Activated CD4-positive, alpha-beta T cell treated with anti-CD3 and anti-CD28 coated beads, Interleukin-2, Interleukin-6, amounts not matched to agents 100 ng/mL and 50 ng/mL, durations not matched to agents 16 hours and 8 hours (primary cell): ENCODE data around the gene MUC7.
"Not testable (repeated sequence)": the region's sequence is repeated elsewhere in the genome, so short reads cannot be mapped to it uniquely, and the experiment has no call there.

Source experiments
- DNase-seq: peaks from one replicate; pipeline ENCODE4 v3.0.0-alpha.2; 2020

The MUC7 gene

DNA sequence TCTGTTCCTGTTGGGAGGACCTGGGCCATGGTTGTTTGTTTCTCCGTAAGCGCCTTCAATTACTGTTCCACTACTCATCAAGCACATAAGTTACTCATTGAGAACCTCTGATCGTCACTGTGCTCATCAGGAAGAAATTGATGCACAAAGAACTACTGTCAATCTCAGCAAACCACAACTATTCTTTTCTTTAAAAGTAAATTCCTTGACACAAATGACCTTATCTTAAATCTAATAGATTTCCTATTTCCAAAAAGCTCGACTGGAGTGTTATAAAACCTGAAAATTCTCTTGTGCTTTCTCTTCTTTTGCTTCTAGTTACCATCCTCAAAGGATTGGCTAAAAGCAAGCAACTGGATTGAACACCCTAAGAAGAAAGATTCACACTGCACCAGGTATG is at the start of gene MUC7:
Gene MUC7, plus strand, starts transcription at position 301 of the 400 bp plus-strand sequence. CDS start 1,825 bp downstream, outside the sequence.
- DNase-seq: no peak

DNA sequence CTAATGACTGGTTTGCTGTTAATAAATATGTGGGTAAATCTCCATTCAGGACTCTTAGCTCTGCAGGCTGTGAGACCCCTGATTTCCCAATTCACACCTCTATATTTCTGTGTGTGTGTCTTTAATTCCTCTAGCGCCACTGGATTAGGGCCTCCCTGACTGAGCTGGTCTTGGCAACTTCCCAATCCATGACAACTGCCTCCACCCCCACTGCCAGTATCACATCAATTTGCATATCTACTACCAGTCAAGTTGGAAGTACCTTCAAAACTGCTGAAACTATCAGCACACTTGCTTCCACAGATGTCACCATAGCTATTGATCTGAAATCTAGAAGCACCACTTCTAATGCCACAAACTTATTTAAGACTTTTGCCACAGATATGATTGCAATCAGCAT is 46.7 kb upstream of the MUC7 start:
- DNase-seq: no peak

DNA sequence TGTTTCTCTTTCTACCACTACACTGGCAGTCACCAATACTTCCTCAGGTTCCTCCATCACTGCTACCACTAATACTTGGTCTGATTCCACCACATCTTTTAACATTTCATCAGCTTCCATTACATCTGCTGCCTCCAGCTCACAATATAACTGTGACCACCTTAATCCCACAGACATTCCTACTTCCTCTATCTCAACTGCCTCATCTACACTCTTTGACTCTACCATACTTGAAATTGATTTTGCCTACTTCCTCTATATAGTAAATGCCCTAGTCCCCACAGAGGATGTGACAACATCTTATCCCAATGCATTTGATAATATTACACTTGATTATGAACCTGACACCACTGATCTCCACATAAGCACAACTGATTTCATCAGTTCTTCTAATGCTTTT is 45.2 kb upstream of the MUC7 start:
- DNase-seq: no peak

DNA sequence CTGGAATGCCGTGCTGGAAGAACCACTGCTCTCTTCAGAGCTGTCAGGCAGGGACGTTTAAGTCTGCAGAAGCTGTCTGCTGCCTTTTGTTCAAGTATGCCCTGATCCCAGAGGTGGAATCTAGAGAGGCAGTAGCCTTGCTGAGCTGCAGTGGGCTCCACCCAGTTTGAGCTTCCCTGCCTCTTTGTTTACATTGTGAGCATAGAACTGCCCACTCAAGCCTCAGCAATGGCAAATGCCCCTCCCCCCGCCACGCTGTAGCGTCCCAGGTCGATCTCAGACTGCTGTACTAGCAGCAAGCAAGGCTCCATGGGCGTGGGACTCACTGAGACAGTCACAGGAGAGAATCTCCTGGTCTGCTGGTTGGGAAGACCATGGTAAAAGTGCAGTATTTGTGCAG is 34.8 kb upstream of the MUC7 start:
- DNase-seq: no peak

DNA sequence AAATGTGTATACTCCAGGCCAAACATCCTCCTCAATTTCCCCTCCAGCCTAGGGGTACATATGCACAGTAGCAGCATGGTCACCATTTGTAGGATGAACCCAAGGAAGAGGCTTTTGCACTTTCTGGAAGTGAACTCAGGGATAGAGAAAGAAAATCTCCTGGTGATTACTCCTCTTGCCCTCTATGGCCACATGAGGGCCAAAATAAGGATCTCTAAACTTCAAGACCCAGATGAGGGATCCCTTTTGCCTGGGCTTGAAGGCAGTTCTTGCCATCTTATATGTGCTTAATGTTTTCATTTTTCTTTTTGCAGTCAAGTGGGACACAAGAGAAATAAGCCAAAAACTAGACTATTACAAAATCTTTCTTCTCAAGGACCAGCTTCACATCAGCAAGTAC is 29.5 kb upstream of the MUC7 start:
- DNase-seq: no peak

DNA sequence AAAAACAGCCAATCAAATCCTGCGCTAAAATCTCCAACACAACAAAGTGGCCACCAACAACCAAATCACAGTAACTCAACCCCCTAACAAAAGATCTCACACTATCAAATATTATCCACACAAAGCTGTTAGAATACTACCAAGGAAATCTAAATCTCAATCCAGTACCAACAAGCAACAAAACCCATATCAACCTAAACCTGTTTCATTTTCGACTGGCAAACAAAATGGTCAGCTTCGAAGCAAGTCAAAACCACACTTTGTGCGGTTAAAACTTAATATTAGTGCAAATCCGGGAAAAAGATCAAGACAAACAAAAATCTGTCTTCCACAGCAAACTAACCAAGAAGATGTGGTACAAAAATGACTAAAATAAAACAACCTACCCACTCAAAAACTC is 28.7 kb upstream of the MUC7 start:
- no peak for DNase-seq

DNA sequence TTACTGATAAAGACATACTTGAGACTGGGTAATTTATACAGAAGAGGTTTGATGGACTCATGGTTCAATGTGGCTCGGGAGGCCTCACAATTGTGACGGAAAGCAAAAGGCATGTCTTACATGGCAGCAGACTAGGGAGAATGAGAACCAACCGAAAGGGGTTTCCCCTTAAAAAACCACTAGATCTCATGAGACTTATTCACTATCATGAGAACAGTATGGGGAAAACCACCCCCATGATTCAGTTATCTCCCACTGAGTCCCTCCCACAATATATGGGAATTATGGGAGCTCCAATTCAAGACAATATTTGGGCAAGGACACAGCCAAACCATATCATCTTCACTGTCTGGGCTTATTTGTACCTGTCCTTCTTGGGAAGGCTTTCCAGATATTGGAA is 22.8 kb upstream of the MUC7 start:
- DNase-seq: no peak

DNA sequence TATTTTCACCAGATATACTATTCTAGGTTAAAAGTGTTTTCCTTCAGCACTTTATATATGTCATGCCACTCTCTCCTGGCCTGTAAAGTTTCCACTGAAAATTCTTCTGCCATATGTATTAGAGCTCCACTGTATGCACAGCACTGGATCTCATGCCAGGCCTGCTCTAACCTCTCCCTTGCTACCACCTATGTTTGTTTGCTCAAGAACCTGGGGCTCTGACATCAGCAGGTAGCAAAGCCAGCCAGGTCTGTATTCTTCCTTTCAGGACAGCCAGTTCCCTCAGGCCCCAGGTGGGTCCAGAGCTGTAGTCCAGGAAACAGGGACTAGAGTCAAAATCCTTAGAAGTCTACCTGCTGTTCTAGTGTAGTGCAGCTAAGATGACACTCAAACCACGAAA is 19.1 kb upstream of the MUC7 start:
- no peak for DNase-seq

DNA sequence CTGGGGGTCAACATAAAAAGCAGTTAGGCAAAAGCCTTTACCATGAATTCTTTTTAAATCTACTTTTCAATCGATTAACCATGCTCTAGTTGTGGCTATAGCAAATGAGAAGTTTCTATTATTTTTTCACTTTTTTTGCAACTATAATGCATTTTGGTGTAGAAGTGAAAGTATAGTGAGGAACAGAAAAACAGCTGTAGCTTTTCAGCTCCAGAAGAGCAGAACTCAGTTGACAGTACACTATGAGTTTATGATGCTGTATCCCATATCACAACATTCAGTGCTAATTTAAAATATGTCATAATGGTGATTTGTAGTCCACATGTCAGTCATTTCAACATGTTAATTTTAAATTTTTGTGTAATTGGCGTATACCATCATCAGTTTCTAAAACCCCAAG is 8.7 kb upstream of the MUC7 start:
- no peak for DNase-seq

DNA sequence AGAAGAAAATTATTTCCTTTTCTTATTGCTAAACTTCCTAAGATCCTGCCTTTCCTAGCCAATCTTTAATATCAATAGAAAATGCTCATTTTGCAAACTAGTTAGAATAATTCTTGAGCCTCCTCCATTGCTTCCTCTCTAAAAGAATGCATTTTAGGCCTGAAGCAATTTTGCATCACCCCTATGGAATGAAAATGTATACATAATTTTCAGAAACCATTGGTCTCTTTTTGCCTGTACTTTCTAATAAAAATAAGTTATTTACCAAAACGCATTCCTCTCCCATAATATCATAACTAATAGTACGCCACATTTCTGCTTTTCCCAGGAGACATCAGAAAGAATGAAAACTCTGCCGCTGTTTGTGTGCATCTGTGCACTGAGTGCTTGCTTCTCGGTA is 1.7 kb downstream of the MUC7 start:
- no peak for DNase-seq

DNA sequence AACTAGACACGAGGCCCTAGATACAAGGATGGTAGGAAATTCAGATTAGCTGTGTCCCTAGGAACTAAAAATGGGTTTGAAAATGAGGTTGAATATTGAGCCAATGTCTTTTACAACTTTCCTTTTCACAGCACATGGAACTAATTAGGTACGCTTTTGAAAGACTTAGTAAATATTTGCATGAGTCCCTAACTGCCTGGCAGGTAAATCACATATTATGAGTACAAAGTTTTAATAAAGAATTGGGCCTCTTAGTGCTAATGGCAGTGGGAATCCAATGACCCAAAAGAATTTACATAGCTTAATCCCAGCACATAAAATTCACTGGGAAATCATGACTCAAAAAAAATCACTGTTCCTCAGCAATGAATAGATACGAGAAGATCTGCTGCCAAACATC is 16.8 kb downstream of the MUC7 start:
- no peak for DNase-seq

DNA sequence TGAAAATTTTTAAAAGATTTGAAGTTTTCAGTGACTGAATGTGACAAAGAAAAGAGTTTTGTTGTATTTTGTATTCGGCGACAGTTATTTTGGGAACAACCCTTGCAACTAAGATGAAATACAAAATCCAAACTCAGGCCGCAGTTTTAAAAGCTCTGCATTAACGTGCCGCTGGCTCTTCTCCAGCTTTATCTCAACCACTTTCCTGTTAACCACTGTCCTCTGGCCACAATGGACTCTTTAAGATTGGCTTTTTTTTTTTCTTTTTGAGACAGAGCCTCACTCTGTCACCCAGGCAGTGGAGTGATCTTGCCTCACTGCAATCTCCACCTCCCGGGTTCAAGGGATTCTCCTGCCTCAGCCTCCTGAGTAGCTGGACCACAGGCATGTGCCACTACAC is 24.2 kb downstream of the MUC7 start:
- no peak for DNase-seq

DNA sequence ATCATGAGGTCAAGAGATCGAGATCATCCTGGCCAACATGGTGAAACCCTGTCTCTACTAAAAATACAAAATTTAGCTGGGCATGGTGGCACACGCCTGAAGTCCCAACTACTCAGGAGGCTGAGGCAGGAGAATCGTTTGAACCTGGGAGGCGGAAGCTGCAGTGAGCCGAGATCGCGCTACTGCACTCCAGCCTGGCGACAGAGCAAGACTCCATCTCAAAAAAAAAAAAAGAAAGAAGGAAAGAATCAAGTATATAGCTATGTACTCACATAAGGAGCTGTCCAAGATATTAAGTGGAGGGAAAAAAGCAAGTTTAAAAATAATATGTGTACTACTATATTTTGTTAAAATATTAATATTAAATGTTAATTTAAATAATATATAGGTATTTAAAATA is 29.8 kb downstream of the MUC7 start:
- DNase-seq: not testable (repeated sequence)

DNA sequence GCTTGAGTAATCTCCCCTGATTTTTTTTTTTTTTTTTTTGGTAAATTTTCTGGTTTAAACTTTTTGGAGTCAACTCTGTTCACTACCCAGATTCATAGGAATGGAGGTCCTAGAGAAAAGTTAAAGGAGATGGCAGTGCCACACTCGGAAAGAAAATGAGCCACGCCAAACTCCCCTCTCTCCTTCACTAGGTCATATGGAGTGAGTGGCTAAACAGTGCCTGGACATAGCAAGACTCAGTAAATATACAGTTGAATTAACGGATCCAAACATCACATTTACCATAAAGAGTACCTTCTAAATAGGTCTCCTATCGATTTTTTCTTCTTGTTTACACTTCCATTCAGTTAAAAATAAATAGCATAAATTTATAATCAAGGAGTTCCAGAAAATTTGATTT is 32.7 kb downstream of the MUC7 start:
- no peak for DNase-seq

DNA sequence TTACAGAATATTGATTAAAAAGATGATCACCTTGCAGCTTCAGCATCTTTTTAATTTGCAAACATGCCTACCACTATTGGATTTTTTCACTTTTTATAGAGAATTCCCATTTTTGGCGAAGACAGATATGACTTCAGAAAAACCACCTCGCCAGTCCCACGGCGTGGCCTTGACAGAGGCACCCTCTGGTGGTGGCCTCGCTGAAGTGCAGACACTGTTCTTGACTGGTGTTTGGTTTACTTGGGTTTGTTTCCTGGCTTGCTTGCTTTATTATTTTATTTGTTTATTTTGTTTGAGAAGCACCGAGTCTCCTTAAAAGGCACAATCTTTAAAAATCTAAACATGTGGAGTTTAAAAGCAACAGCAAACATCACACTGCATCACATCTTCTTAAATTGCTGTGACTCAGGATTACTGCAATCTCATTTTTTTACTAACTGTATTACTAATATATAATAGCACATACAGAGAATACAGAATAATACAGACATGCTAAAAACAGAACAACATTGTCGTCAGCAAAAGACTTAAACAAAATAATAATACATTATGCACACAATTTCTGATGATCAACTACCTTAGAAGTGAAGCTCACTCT is 33.3 kb downstream of the MUC7 start:
- DNase-seq: peak; percentile 66

DNA sequence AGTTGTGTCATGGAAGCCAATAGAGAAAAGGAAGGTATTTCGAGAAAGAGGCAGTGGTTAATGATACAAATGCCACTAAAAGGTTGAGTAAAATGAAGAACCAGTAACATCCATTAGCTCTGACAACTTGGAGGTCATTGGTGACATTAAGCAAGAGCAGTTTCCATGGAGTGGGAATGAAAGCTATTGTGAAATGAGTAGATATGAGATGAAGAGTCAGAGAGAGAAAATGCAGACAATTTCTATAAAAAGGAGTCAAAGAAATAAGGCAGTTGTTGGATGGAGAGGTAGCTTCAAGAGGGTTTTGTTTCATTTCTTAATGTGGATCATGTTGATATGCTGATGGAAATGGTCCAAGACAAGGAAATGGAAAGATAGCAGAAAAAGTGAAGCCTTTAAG is 36.8 kb downstream of the MUC7 start:
- no peak for DNase-seq

DNA sequence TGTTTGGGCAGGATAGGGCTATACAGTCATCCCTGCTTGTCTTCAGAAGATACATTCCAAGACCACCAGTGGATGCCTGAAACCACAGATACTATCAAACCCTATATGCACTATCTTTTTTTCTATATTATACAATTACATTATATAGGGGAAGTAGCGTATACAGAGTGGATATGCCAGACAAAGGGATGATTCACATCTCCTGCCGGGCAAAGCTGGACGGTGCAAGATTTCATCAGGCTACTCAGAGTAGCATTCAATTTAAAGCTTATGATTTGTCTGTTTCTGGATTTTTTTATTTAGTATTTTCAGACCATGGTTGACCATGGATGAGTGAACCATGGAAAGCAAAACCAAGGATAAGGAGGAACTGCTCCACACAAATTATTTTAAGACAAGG is 39.4 kb downstream of the MUC7 start:
- no peak for DNase-seq

DNA sequence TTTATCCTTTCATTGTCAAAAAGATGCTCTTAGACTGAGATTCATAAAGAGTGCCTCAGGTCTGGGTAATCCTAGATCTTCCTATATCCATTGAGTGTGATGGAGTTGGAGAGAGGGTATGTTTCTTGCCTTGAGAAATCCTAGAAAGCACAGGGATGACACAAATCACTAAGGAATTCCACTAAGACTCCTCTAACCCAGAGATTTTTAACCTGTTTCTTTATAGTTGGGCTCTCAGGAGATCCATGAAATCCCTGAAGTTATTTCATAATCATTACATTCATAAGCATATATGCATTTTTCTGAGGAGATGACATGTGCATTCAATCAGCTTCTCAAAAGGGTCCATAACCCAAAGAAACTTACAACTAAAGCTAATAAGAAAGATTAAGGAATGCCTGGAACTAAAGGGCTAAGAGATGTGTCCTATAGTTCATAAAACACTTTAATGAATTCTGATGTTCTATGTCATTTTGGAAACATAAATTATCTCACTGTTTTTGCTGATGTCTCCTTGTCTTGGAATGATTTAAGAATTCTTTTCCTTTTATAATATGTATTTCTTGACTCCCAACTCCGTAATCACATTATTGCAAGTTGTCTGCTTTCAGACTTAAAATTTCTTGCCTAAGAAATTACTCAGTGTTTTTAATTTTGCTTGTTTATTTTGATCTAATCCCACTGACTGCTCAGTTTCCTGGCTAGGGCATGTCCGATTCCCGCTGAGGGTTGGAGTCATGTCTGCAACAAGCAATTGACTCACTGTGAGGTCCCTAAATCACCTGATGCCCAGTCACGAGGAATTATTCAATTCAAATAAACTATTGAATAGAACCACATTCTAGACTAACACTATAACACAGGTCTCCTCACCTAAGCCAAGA is 43.6 kb downstream of the MUC7 start:
- DNase-seq: no peak

DNA sequence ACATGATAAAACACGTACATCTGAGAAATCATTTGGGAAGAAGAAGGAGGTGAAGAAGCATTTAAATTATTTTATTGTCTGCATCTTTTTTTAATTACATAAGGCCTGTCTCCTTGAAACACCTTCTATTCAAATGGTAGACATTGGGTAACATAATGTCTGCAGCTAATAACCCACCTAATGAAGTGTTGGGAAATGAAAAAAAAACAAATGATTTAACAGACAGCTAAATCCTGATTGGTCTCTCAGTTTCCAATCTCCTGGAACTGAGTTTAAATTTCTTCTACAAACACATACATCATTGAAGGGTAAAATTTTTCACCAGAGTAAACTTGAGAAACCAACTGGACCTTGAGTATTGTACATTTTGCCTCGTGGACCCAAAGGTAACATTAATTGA is 46.3 kb downstream of the MUC7 start, which contains the start of gene AMTN:
Gene AMTN, plus strand, starts transcription at position 301 of the 400 bp plus-strand sequence. CDS start 209 bp downstream, outside the sequence.
- DNase-seq: no peak

DNA sequence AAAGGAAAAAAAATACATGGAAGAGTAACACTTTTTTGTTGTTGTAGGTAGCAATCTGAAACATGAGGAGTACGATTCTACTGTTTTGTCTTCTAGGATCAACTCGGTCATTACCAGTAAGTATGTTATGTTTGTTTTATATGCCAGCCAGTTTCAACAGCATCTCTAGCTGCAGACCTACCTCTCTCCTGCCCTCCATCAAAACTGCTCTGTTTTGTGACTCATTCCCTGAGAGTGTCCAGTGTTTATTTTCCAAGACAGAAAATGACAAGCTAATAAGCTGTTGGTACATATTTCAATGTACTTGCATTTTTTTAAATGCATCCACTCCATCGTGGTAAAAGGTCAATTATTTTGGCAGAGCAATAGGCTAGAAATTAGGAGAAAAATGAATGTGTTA is 46.7 kb downstream of the MUC7 start:
- no peak for DNase-seq

DNA sequence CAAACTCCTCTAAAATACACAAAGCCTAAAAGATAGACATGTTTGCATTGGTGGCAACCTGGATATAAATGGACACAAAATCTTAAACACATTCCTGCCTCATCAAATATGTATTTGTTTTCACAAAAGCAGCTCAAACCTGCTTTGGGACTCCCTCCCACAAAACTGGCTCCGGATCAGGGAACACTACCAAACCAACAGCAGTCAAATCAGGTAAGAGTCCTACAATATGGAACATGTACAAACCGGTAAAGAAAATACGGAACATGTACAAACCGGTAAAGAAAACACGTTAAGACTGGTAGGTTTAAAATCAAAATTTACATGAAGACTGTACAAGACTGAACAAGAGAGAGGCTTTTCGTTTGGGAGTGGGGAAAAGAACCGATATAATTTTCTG is 50.6 kb downstream of the MUC7 start:
- DNase-seq: no peak

DNA sequence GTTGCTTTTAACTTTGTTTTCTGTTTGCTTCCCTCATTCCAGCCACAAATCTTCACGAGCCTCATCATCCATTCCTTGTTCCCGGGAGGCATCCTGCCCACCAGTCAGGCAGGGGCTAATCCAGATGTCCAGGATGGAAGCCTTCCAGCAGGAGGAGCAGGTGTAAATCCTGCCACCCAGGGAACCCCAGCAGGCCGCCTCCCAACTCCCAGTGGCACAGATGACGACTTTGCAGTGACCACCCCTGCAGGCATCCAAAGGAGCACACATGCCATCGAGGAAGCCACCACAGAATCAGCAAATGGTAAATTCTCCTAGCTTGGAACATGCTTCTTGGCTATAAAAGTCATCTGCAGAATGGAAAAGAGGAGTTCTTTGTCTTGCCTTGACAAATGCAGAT is 59.0 kb downstream of the MUC7 start:
- no peak for DNase-seq

DNA sequence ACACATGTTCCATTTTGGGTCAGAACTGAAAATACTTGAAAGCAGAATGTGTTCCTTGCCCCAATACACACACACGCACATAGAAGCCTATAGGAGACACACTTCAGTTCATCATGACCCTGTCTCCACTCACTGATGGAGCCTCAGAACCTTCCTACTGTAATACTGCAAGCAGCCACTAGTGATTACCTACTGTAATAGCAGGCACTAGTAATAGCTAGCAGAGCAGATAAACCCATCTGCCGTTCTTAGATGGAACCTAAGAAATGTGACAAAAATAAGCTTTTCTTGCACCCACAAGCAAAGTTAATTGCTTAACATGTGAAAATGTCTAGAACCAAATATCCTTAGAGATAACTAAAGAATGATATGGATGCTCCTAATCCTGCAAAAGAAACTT is 60.0 kb downstream of the MUC7 start:
- DNase-seq: no peak
